ENCODE data around the gene TCP11L2. TPM values are rescaled to one million over a fixed set of nuclear protein-coding genes. Genes with fewer than 3 reads are reported as not detected.

TCP11L2 gene
- total and polyA plus RNA-seq, 9 of the 15 experiments (the other 6 are each of a cell fraction or from before 2014, with no cell fraction given): 0.39 to 4.5 (median 1.3) TPM

- TF ChIP-seq TAF7 (tag; IDR thresholded peaks at IDR 0.05): no peak
Observed at GRCh38 chr12:106265116-106265515, 37.4 kb upstream of the TCP11L2 start (continued).

- H3K9me3 ChIP-seq (replicated peaks; ENCODE audit: control insufficient read depth, insufficient read depth, low read depth, low read length): no peaks in the 10 kb centered on the region
- H3K9me1 ChIP-seq (ENCODE audit: control insufficient read depth, insufficient read depth, low read length): no peaks in the 10 kb centered on the region
- H4K20me1 ChIP-seq (replicated peaks; ENCODE audit: control insufficient read depth, insufficient read depth, low read length): peaks cover 7% of the 10 kb centered on the region
- in situ Hi-C loops (cut with MboI) (no loop called here), intact Hi-C loops (cut with micrococcal nuclease) (no loop called here)
- H3K4me2 ChIP-seq (ENCODE audit: insufficient read depth, low read length): no peak overlapping the region
- FAIRE-seq (no peak), DNase-seq (ENCODE audit: extremely low read depth in 1 of 4, low spot score in 3 of 4) (no peak), ATAC-seq (no peak)
- H3K27ac ChIP-seq (ENCODE audit: extremely low read depth, low read depth, low read length): no peak overlapping the region
- BruUV-seq (replicated peaks): no TSS peak
- H3K36me3 ChIP-seq (ENCODE audit: control insufficient read depth, insufficient read depth, low read length): no peaks in the 10 kb centered on the region
- no peaks in the 10 kb centered on the region for H3K79me2 ChIP-seq (ENCODE audit: control insufficient read depth, insufficient read depth, low read length)
- ChIA-PET CTCF (ENCODE audit: low intra/inter-chr PET ratio) (no interaction called here), POLR2A (no interaction called here)
- WGBS (ENCODE audit: insufficient coverage, low coverage, missing lambda C conversion rate): 3% methylated on average over 2 of the region's 2 CpGs
- H3K9ac ChIP-seq (ENCODE audit: insufficient read depth in 1 of 2, low read depth in 2 of 2, low read length in 2 of 2): no peak overlapping the region
- peaks cover 0 to 4% of the 10 kb centered on the region in 2 experiments; a peak in 2 of 5 replicates for H3K27me3 ChIP-seq (ENCODE audit: control insufficient read depth in 2 of 2, insufficient read depth in 2 of 2, low read length in 2 of 2)
- H3K4me3 ChIP-seq: no peak overlapping the region
- H2AFZ ChIP-seq (ENCODE audit: low read depth, low read length): no peak overlapping the region
- peaks cover 0 to 20% of the 10 kb centered on the region in 2 experiments; a peak in 3 of 5 replicates for H3K4me1 ChIP-seq (replicated peaks in 1 of 2; ENCODE audit: control insufficient read depth in 2 of 2, insufficient read depth in 2 of 2, low read length in 2 of 2)
- peak; percentile 88 for TF ChIP-seq HMBOX1 (IDR thresholded peaks at IDR 0.05)
- no peak for TF ChIP-seq CLOCK (CRISPR knock-in tag; IDR thresholded peaks at IDR 0.05; ENCODE audit: borderline replicate concordance)
- TF ChIP-seq XRCC3 (IDR thresholded peaks at IDR 0.05): no peak
- TF ChIP-seq KLF16 (IDR thresholded peaks at IDR 0.05): 0 out of 2 replicates have a peak, but pooled peaks have one; percentile 30
- no peak for TF ChIP-seq CEBPG (CRISPR knock-in tag; IDR thresholded peaks at IDR 0.05)
- TF ChIP-seq CEBPG (tag; conservative IDR thresholded peaks at IDR 0.05 in 1 of 2, IDR thresholded peaks at IDR 0.05 in 1 of 2): peak; percentile 56 to 82
- TF ChIP-seq CEBPB (tag; IDR thresholded peaks at IDR 0.05): peak; percentile 50
- peak; percentile 70; the same call in 1 of the 2 replicates for TF ChIP-seq TEAD4 (IDR thresholded peaks at IDR 0.05; ENCODE audit: low read length)
- TF ChIP-seq TEAD4 (CRISPR knock-in tag; IDR thresholded peaks at IDR 0.05; ENCODE audit: borderline replicate concordance): no peak
- TF ChIP-seq MEF2D (tag; conservative IDR thresholded peaks at IDR 0.05; ENCODE audit: low read depth): peak; percentile 90
- TF ChIP-seq RNF2 (IDR thresholded peaks at IDR 0.05): peak; percentile 29; the same call in 1 of the 2 replicates
- 0 out of 4 replicates have a peak, but pooled peaks of 1 of the 2 experiments have one; percentile 13 for TF ChIP-seq FOXA3 (CRISPR knock-in tag; conservative IDR thresholded peaks at IDR 0.05 in 1 of 2, IDR thresholded peaks at IDR 0.05 in 1 of 2)
- peak; percentile 21; the same call in 1 of the 2 replicates for TF ChIP-seq ESRRA (IDR thresholded peaks at IDR 0.05; ENCODE audit: borderline replicate concordance, low read depth)
- no peak for TF ChIP-seq USF1 (CRISPR knock-in tag; IDR thresholded peaks at IDR 0.05)
- peak; percentile 40; the same call in 1 of the 2 replicates for TF ChIP-seq HES1 (IDR thresholded peaks at IDR 0.05; ENCODE audit: low read depth)
Observed at GRCh38 chr12:106267535-106267934, 35.0 kb upstream of the TCP11L2 start.
